Endodermal cell (in vitro differentiated cells): ENCODE measurements around the gene TCF4. TPM values are rescaled to one million over a fixed set of nuclear protein-coding genes. Genes with fewer than 3 reads are reported as not detected.

Experiments used
- DNase-seq: peaks from one replicate; pipeline ENCODE4 v3.0.0-alpha.2; 2017
- H3K27ac ChIP-seq: 2 replicates; pipeline ENCODE4 v1.5.1; 2013; ENCODE audit warnings: mild to moderate bottlenecking, low read depth, low read length, moderate library complexity
- H3K27me3 ChIP-seq: 2 replicates; pipeline ENCODE4 v1.6.1; 2013; ENCODE audit warnings: mild to moderate bottlenecking, low read length, moderate library complexity; ENCODE audit not compliant: insufficient read depth, control insufficient read depth, poor library complexity, severe bottlenecking
- H3K36me3 ChIP-seq: 2 replicates; pipeline ENCODE4 v1.7.0; 2013; ENCODE audit warnings: mild to moderate bottlenecking, low read length, moderate library complexity; ENCODE audit not compliant: control insufficient read depth, insufficient read depth
- H3K4me1 ChIP-seq: one replicate; pipeline ENCODE4 v1.7.0; 2013; ENCODE audit warnings: low read length; ENCODE audit not compliant: control insufficient read depth, insufficient read depth
- H3K4me3 ChIP-seq: 2 replicates; pipeline ENCODE4 v1.5.1; 2013; ENCODE audit warnings: mild to moderate bottlenecking, low read length, moderate library complexity
- H3K9ac ChIP-seq: 2 replicates; pipeline ENCODE4 v1.6.1; 2013; ENCODE audit warnings: mild to moderate bottlenecking, low read length, moderate library complexity; ENCODE audit not compliant: poor library complexity, severe bottlenecking; ENCODE audit errors: extremely low read depth
- H3K9me3 ChIP-seq: 2 replicates; pipeline ENCODE4 v1.6.1; 2013; ENCODE audit warnings: mild to moderate bottlenecking, low read length, moderate library complexity; ENCODE audit not compliant: control insufficient read depth
- H3K27ac Mint-ChIP-seq: 2 replicates; pipeline ENCODE4 v1.8.0; 2020; ENCODE audit warnings: mixed read lengths
- H3K27me3 Mint-ChIP-seq: 2 replicates; pipeline ENCODE4 v1.8.0; 2021; ENCODE audit warnings: mild to moderate bottlenecking, mixed read lengths; ENCODE audit not compliant: insufficient read depth
- H3K36me3 Mint-ChIP-seq: 2 replicates; pipeline ENCODE4 v1.8.0; 2020; ENCODE audit warnings: low read depth, mixed read lengths
- H3K4me1 Mint-ChIP-seq: 2 replicates; pipeline ENCODE4 v1.8.0; 2020; ENCODE audit warnings: mixed read lengths
- H3K4me3 Mint-ChIP-seq: 2 replicates; pipeline ENCODE4 v1.8.0; 2020; ENCODE audit warnings: mild to moderate bottlenecking, moderate library complexity, mixed read lengths
- H3K9me3 Mint-ChIP-seq: 2 replicates; pipeline ENCODE4 v1.8.0; 2020; ENCODE audit warnings: mild to moderate bottlenecking, mixed read lengths
- WGBS, 2 experiments: methylation state at CpG; one replicate each; pipeline versions ENCODE4 v1.1.5 to v1.1.7; 2013; ENCODE audit warnings: missing lambda C conversion rate in 2 of 2, mixed read lengths in 1 of 2; ENCODE audit not compliant: insufficient coverage in 1 of 2, insufficient read length in 1 of 2; 5-methylcytosine and 5-hydroxymethylcytosine counted together
- total RNA-seq, 2 donors: library from RNA; stranded (reverse); fragmentation: NEBNext Ultra II Directional in 1 of 2; extraction: Animal tissue kit (Norgen Biotek cat#: 25700) in 1 of 2; gene quantifications; 2 replicates in 1 of 2; 3 replicates in 1 of 2; pipeline ENCODE4 v1.2.1, GENCODE V29; 2021
- TF ChIP-seq, protein P1 (sequence below): fragments of 200-600 bp; sonication (generic); conservative IDR thresholded peaks from 2 replicates; pipeline ENCODE4 v1.5.0; 2021; ENCODE audit warnings: antibody characterized with exemption, mild to moderate bottlenecking

TCF4 gene
- total RNA-seq, 2 donors from 2014 or later, result 40.4 to 58.5 TPM

DNA sequence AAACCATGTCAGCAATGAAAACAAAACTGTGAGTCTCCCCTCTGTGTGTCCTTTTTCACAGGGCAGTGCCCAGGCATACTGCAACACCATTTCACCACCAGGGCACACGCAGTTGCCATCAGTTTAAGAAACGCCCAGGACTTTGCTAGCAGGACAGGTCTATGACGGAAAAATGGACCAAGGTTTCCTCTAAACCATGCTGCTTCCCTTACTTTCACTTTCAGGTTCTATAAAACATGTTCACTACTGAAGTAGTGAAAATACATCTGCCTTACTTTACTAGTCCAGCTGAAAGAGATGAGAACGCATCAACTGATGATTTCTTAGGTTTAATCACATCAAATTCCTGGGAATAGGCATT is 110.5 kb downstream of the TCF4 start:
- 92 to 97% methylated on average over 4 of the region's 4 CpGs for WGBS, 2 experiments
- Histone ChIP-seq H3K9ac (no peak overlapping the region), H3K27ac (no peak overlapping the region), H3K9me3 (no peaks in the 10 kb centered on the region), H3K4me3 (no peak overlapping the region), H3K27me3 (no peaks in the 10 kb centered on the region), H3K36me3 (no peaks in the 10 kb centered on the region), H3K4me1 (no peaks in the 10 kb centered on the region)
- Mint-ChIP-seq H3K27ac (no peak overlapping the region), H3K9me3 (no peaks in the 10 kb centered on the region), H3K4me3 (no peak overlapping the region), H3K4me1 (peaks cover 6% of the 10 kb centered on the region), H3K36me3 (no peaks in the 10 kb centered on the region), H3K27me3 (no peaks in the 10 kb centered on the region)
- DNase-seq, result no peak
- TF ChIP-seq, protein P1, sequence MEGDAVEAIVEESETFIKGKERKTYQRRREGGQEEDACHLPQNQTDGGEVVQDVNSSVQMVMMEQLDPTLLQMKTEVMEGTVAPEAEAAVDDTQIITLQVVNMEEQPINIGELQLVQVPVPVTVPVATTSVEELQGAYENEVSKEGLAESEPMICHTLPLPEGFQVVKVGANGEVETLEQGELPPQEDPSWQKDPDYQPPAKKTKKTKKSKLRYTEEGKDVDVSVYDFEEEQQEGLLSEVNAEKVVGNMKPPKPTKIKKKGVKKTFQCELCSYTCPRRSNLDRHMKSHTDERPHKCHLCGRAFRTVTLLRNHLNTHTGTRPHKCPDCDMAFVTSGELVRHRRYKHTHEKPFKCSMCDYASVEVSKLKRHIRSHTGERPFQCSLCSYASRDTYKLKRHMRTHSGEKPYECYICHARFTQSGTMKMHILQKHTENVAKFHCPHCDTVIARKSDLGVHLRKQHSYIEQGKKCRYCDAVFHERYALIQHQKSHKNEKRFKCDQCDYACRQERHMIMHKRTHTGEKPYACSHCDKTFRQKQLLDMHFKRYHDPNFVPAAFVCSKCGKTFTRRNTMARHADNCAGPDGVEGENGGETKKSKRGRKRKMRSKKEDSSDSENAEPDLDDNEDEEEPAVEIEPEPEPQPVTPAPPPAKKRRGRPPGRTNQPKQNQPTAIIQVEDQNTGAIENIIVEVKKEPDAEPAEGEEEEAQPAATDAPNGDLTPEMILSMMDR, result peak; percentile 31

- no CpG with 5 or more reads among the region's 1 CpG for WGBS, 2 experiments
- Histone ChIP-seq H3K9ac (no peak overlapping the region), H3K27ac (no peak overlapping the region), H3K4me3 (no peak overlapping the region), H3K36me3 (no peaks in the 10 kb centered on the region), H3K9me3 (no peaks in the 10 kb centered on the region), H3K4me1 (no peaks in the 10 kb centered on the region), H3K27me3 (no peaks in the 10 kb centered on the region)
- TF ChIP-seq, protein P1, result no peak
- H3K4me3 Mint-ChIP-seq, result no peak overlapping the region
- H3K36me3 Mint-ChIP-seq, result no peaks in the 10 kb centered on the region
- H3K4me1 Mint-ChIP-seq, result peaks cover 8% of the 10 kb centered on the region
- no peaks in the 10 kb centered on the region for H3K9me3 Mint-ChIP-seq
- H3K27me3 Mint-ChIP-seq, result no peaks in the 10 kb centered on the region
- no peak for DNase-seq
- no peak overlapping the region for H3K27ac Mint-ChIP-seq
These were observed 112.1 kb downstream of the TCF4 start for GRCh38 chr18:55475916-55476315.

GRCh38 chr18:55475467-55475866 is 112.5 kb downstream of the TCF4 start:
- H3K27ac ChIP-seq, result no peak overlapping the region
- H3K9me3 Mint-ChIP-seq, result no peaks in the 10 kb centered on the region
- H3K4me3 Mint-ChIP-seq, result no peak overlapping the region
- H3K36me3 Mint-ChIP-seq, result no peaks in the 10 kb centered on the region
- no peaks in the 10 kb centered on the region for H3K27me3 Mint-ChIP-seq
- no peaks in the 10 kb centered on the region for H3K36me3 ChIP-seq
- no peak overlapping the region for H3K27ac Mint-ChIP-seq
- H3K4me1 ChIP-seq, result no peaks in the 10 kb centered on the region
- WGBS, 2 experiments, result 92 to 96% methylated on average over 2 to 5 of the region's 5 CpGs
- H3K9ac ChIP-seq, result no peak overlapping the region
- TF ChIP-seq, protein P1, result no peak
- no peak overlapping the region for H3K4me3 ChIP-seq
- H3K27me3 ChIP-seq, result no peaks in the 10 kb centered on the region
- DNase-seq, result no peak
- H3K4me1 Mint-ChIP-seq, result peaks cover 8% of the 10 kb centered on the region
- no peaks in the 10 kb centered on the region for H3K9me3 ChIP-seq
